Activated T-cell treated with anti-CD3 and anti-CD28 coated beads, Interleukin-2, amount 50 U/mL, for 4 hours (primary cell): Measurements from ENCODE around the gene FARS2. TPM values are rescaled to one million over a fixed set of nuclear protein-coding genes. Genes with fewer than 3 reads are reported as not detected.

ENCODE experiments used
- ATAC-seq, 2 donors: fragments of 200-7000 bp; cut with Tn5 transposase; one replicate each; pipeline ENCODE4 v1.10.0; 2021
- DNase-seq: peaks from one replicate; pipeline ENCODE4 v3.0.0-alpha.2; 2020
- H3K27me3 Mint-ChIP-seq: one replicate; pipeline ENCODE4 v1.8.0; 2021; ENCODE audit warnings: low read depth, mixed read lengths
- H3K36me3 Mint-ChIP-seq: one replicate; pipeline ENCODE4 v1.8.0; 2022; ENCODE audit warnings: mixed read lengths; ENCODE audit not compliant: insufficient read depth
- H3K4me1 Mint-ChIP-seq: one replicate; pipeline ENCODE4 v1.8.0; 2021; ENCODE audit warnings: low read depth, mixed read lengths
- H3K4me3 Mint-ChIP-seq: one replicate; pipeline ENCODE4 v1.8.0; 2021; ENCODE audit warnings: mild to moderate bottlenecking, moderate library complexity, mixed read lengths
- H3K9me3 Mint-ChIP-seq: one replicate; pipeline ENCODE4 v1.8.0; 2021; ENCODE audit warnings: mixed read lengths
- total RNA-seq, 3 donors: library from RNA; stranded (reverse); gene quantifications; one replicate each; pipeline ENCODE4 v1.2.1, GENCODE V29; 2021

Gene FARS2
- total RNA-seq, 3 donors from 2014 or later = 28.3 to 31.0 (median 29.9) TPM

DNA sequence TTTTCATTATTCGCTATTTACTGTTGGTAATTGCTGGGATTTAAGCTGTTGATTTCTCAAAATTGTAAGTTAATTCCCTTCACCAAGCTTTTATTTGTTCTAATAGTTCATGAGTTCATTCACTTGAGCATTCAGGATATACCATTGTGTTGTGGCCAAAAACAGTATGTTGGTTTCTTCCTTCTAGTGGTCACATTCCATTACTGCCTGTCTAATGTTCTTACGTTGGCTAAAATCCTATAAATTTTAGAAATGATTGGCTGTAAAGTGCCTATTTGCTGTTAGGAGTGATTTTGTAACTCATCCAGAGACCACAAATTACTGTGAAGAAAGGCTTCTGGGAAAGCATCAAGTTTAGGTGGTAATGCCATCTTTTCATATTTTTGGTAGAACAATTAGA, 76.3 kb downstream of the FARS2 start:
- Mint-ChIP-seq H3K36me3 (peaks cover 6% of the 10 kb centered on the region), H3K4me1 (peaks cover 28% of the 10 kb centered on the region)
- DNase-seq = no peak

GRCh38 chr6:5338177-5338960, 77.1 kb downstream of the FARS2 start:
- peaks cover 28% of the 10 kb centered on the region for H3K4me1 Mint-ChIP-seq
- ATAC-seq (no peak), DNase-seq (no peak)
- H3K27me3 Mint-ChIP-seq = no peaks in the 10 kb centered on the region
- no peaks in the 10 kb centered on the region for H3K9me3 Mint-ChIP-seq
- H3K36me3 Mint-ChIP-seq = peaks cover 6% of the 10 kb centered on the region
- no peak overlapping the region for H3K4me3 Mint-ChIP-seq

More for the DNA sequence above, 76.3 kb downstream of the FARS2 start:
- no peak overlapping the region for H3K4me3 Mint-ChIP-seq
- no peak for ATAC-seq
- H3K9me3 Mint-ChIP-seq = no peaks in the 10 kb centered on the region
- H3K27me3 Mint-ChIP-seq = no peaks in the 10 kb centered on the region

GRCh38 chr6:5339786-5340185, 78.5 kb downstream of the FARS2 start:
- H3K36me3 Mint-ChIP-seq = peaks cover 5% of the 10 kb centered on the region
- H3K27me3 Mint-ChIP-seq = no peaks in the 10 kb centered on the region
- no peak for ATAC-seq
- H3K4me1 Mint-ChIP-seq = peaks cover 21% of the 10 kb centered on the region
- no peak for DNase-seq
- no peak overlapping the region for H3K4me3 Mint-ChIP-seq
- H3K9me3 Mint-ChIP-seq = no peaks in the 10 kb centered on the region

DNA sequence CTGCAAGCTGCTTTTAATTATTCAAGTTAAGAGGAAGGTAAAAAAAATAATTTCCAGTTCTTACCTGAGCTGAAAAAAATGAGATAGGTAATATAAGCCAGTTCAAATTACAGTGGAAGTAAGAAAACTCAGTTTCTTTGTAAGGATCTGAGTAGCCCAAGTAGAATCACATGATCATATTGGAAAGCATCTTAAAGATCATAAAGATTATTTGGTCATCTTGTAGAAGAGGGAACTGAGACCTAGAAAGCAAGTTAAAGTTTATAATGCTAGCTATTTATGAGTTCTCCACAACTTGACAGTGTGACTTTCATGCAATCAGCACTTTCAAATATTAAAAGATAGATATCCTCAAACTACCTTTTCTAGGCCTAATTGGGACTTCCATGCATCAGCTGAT, 80.5 kb downstream of the FARS2 start:
- DNase-seq (no peak), ATAC-seq (no peak)
- H3K36me3 Mint-ChIP-seq = peaks cover 7% of the 10 kb centered on the region
- H3K27me3 Mint-ChIP-seq = no peaks in the 10 kb centered on the region
- peaks cover 15% of the 10 kb centered on the region for H3K4me1 Mint-ChIP-seq
- H3K4me3 Mint-ChIP-seq = no peak overlapping the region
- no peaks in the 10 kb centered on the region for H3K9me3 Mint-ChIP-seq

DNA sequence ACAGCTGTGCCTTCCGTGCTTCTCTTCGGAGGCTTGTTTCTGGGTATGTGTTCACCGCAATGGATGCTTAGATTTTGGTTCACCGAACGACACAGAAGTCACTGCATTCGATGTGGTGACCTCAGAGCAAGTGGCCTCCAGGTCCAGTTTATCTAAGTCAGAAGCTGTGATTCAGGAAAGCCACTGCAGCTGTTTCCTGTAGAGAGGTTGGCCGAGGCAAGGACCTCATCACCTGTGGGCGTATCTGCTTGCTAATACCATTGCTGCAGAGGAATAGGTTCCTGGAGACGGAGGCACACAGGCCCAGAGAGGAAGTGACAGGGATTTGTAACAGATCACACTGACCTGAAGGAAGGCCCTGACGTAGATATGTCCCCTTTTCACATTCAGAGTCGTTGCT, 82.7 kb downstream of the FARS2 start:
- no peak for DNase-seq
- Mint-ChIP-seq H3K27me3 (no peaks in the 10 kb centered on the region), H3K36me3 (peaks cover 20% of the 10 kb centered on the region), H3K4me1 (peaks cover 3% of the 10 kb centered on the region), H3K9me3 (peaks cover 8% of the 10 kb centered on the region), H3K4me3 (no peak overlapping the region)
- no peak for ATAC-seq

DNA sequence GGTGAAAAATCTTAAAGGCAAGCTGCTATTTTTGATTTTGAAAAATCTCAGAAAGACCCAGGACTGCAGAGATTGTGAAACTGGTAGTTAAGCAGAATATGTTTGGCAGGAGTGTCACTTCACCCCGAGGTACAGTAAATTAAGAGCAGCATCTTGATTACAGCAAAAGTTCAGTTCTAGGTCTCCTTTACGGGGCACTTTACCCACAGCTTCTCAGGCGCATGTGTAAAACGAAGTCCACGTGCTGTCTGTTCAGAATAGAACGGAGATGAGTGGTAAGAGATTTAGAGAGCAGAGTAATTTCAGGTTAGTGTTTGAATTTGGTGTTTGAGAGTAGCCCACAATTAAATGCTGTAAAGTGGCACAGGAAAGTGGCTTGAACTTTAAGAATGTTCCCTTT, 84.0 kb downstream of the FARS2 start:
- ATAC-seq = no peak
- peaks cover 3% of the 10 kb centered on the region for H3K4me1 Mint-ChIP-seq
- no peaks in the 10 kb centered on the region for H3K27me3 Mint-ChIP-seq
- peaks cover 23% of the 10 kb centered on the region for H3K36me3 Mint-ChIP-seq
- peaks cover 8% of the 10 kb centered on the region for H3K9me3 Mint-ChIP-seq
- DNase-seq = no peak
- H3K4me3 Mint-ChIP-seq = no peak overlapping the region

GRCh38 chr6:5351552-5352210, 90.4 kb downstream of the FARS2 start:
- peaks cover 18% of the 10 kb centered on the region for H3K36me3 Mint-ChIP-seq
- no peak overlapping the region for H3K4me3 Mint-ChIP-seq
- peaks cover 8% of the 10 kb centered on the region for H3K9me3 Mint-ChIP-seq
- ATAC-seq = no peak
- H3K4me1 Mint-ChIP-seq = peaks cover 10% of the 10 kb centered on the region
- DNase-seq = no peak
- H3K27me3 Mint-ChIP-seq = no peaks in the 10 kb centered on the region

GRCh38 chr6:5353971-5354370, 92.7 kb downstream of the FARS2 start:
- no peak for DNase-seq
- no peak for ATAC-seq
- H3K27me3 Mint-ChIP-seq = no peaks in the 10 kb centered on the region
- no peak overlapping the region for H3K4me3 Mint-ChIP-seq
- peaks cover 5% of the 10 kb centered on the region for H3K36me3 Mint-ChIP-seq
- no peaks in the 10 kb centered on the region for H3K9me3 Mint-ChIP-seq
- H3K4me1 Mint-ChIP-seq = peaks cover 10% of the 10 kb centered on the region

GRCh38 chr6:5357486-5357885, 96.2 kb downstream of the FARS2 start:
- Mint-ChIP-seq H3K27me3 (no peaks in the 10 kb centered on the region), H3K9me3 (no peaks in the 10 kb centered on the region), H3K4me3 (no peak overlapping the region), H3K4me1 (peaks cover 9% of the 10 kb centered on the region), H3K36me3 (peaks cover 2% of the 10 kb centered on the region)
- no peak for DNase-seq
- ATAC-seq = no peak

GRCh38 chr6:5359417-5359816, 98.1 kb downstream of the FARS2 start:
- H3K9me3 Mint-ChIP-seq = no peaks in the 10 kb centered on the region
- no peak overlapping the region for H3K4me3 Mint-ChIP-seq
- no peaks in the 10 kb centered on the region for H3K27me3 Mint-ChIP-seq
- no peak for ATAC-seq
- H3K4me1 Mint-ChIP-seq = peaks cover 4% of the 10 kb centered on the region
- no peak for DNase-seq
- H3K36me3 Mint-ChIP-seq = peaks cover 8% of the 10 kb centered on the region

DNA sequence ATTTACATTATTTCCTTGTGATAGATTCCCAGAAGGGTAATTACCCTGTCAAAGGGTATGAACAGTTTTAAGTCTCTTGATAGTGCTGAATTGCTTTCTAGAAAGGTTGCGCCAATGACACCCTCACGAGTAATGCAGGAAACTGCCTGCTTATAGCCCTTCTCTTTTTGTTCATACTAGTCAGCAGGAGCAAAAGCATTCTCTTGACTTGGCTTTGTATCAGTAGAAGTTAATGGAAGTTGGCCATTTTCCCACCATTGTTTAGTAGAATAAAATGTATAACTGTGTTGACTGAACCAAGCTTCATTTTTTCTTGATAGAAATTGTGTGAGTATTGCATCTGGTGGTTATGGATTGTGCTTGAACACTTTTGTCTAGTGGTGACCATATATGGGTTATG, 100.1 kb downstream of the FARS2 start:
- ATAC-seq = no peak
- DNase-seq = no peak
- H3K27me3 Mint-ChIP-seq = no peaks in the 10 kb centered on the region
- peaks cover 4% of the 10 kb centered on the region for H3K4me1 Mint-ChIP-seq
- peaks cover 11% of the 10 kb centered on the region for H3K36me3 Mint-ChIP-seq
- no peak overlapping the region for H3K4me3 Mint-ChIP-seq
- H3K9me3 Mint-ChIP-seq = no peaks in the 10 kb centered on the region

DNA sequence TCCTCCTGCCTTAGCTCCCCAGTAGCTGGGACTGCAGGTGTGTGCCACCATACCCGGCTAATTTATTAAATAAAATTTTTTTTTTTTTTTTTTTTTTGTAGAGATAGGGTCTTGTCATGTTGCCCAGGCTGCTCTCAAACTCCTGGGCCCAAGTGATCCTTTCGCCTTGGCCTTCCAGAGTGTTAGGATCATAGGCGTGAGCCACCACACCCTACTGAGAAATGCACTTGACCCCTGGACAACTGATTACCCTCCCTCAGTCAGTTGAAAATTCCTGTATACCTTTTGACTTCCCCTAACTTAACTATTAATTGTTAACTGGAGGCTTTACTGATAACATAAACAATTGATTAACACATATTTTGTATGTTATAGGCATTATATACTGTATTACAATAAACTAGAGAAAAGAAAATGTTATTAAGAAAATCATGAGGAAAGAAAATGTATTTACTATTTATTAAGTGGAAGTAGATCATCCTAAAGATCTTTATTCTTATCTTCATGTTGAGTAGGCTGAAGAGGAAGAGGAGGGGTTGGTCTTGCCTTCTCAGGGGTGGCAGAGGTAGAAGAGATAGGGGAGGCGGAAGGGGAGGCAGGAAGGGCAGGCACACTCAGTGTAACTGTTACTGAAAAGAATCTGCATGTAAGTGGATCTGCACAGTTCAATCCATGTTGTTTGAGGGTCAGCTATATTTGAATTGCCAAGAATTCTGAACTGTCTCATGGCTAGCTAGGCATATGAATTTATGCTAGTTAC, 104.3 kb downstream of the FARS2 start:
- H3K9me3 Mint-ChIP-seq = no peaks in the 10 kb centered on the region
- ATAC-seq (no peak), DNase-seq (no peak)
- H3K4me1 Mint-ChIP-seq = peaks cover 2% of the 10 kb centered on the region
- peaks cover 34% of the 10 kb centered on the region for H3K36me3 Mint-ChIP-seq
- H3K27me3 Mint-ChIP-seq = no peaks in the 10 kb centered on the region
- H3K4me3 Mint-ChIP-seq = no peak overlapping the region

- H3K9me3 Mint-ChIP-seq = no peaks in the 10 kb centered on the region
- DNase-seq = no peak
- H3K4me1 Mint-ChIP-seq = peaks cover 2% of the 10 kb centered on the region
- peaks cover 43% of the 10 kb centered on the region for H3K36me3 Mint-ChIP-seq
- ATAC-seq = no peak
- H3K4me3 Mint-ChIP-seq = no peak overlapping the region
- no peaks in the 10 kb centered on the region for H3K27me3 Mint-ChIP-seq
These were observed 105.6 kb downstream of the FARS2 start for GRCh38 chr6:5366941-5367340.

- Mint-ChIP-seq H3K27me3 (no peaks in the 10 kb centered on the region), H3K36me3 (peaks cover 43% of the 10 kb centered on the region), H3K4me1 (peaks cover 2% of the 10 kb centered on the region), H3K9me3 (no peaks in the 10 kb centered on the region), H3K4me3 (no peak overlapping the region)
- ATAC-seq = no peak
- DNase-seq = no peak
These were observed 106.2 kb downstream of the FARS2 start for GRCh38 chr6:5367510-5367909.
